ENCODE results near the gene COL1A1.

Gene COL1A1

GRCh38 chr17:50181591-50182560, 19.6 kb downstream of the COL1A1 start:
- TF ChIP-seq CTCF (IDR thresholded peaks at IDR 0.05; ENCODE audit: insufficient read depth, low read length): no peak
- no peak for TF ChIP-seq POLR2AphosphoS5 (IDR thresholded peaks at IDR 0.05; ENCODE audit: low read depth)
- no peak for TF ChIP-seq SPI1 (IDR thresholded peaks at IDR 0.05; ENCODE audit: borderline replicate concordance, low read depth)
- TF ChIP-seq REST (IDR thresholded peaks at IDR 0.05; ENCODE audit: insufficient replicate concordance, low read depth): no peak
- TF ChIP-seq GABPA (IDR thresholded peaks at IDR 0.05; ENCODE audit: low read depth): no peak
- no peak overlapping the region for H3K27ac ChIP-seq (replicated peaks)
- no peaks in the 10 kb centered on the region for H3K27me3 ChIP-seq (ENCODE audit: insufficient read depth, poor library complexity, severe bottlenecking)
- no peak for DNase-seq (ENCODE audit: low read depth in 1 of 2, low spot score in 1 of 2)
- H3K4me3 ChIP-seq (replicated peaks; ENCODE audit: insufficient read depth, low read length): no peak overlapping the region

- H3K27ac ChIP-seq (replicated peaks): no peak overlapping the region
- H3K27me3 ChIP-seq (ENCODE audit: insufficient read depth, poor library complexity, severe bottlenecking): no peaks in the 10 kb centered on the region
- DNase-seq (ENCODE audit: low read depth in 1 of 2, low spot score in 1 of 2): no peak
- no peak for TF ChIP-seq REST (IDR thresholded peaks at IDR 0.05; ENCODE audit: insufficient replicate concordance, low read depth)
- TF ChIP-seq GABPA (IDR thresholded peaks at IDR 0.05; ENCODE audit: low read depth): no peak
- no peak for TF ChIP-seq POLR2AphosphoS5 (IDR thresholded peaks at IDR 0.05; ENCODE audit: low read depth)
- no peak for TF ChIP-seq CTCF (IDR thresholded peaks at IDR 0.05; ENCODE audit: insufficient read depth, low read length)
- no peak for TF ChIP-seq SPI1 (IDR thresholded peaks at IDR 0.05; ENCODE audit: borderline replicate concordance, low read depth)
- H3K4me3 ChIP-seq (replicated peaks; ENCODE audit: insufficient read depth, low read length): no peak overlapping the region
Observed at GRCh38 chr17:50181144-50181543, 20.3 kb downstream of the COL1A1 start.

- no peak for TF ChIP-seq GABPA (IDR thresholded peaks at IDR 0.05; ENCODE audit: low read depth)
- TF ChIP-seq CTCF (IDR thresholded peaks at IDR 0.05; ENCODE audit: insufficient read depth, low read length): no peak
- TF ChIP-seq POLR2AphosphoS5 (IDR thresholded peaks at IDR 0.05; ENCODE audit: low read depth): no peak
- TF ChIP-seq SPI1 (IDR thresholded peaks at IDR 0.05; ENCODE audit: borderline replicate concordance, low read depth): no peak
- no peak for TF ChIP-seq REST (IDR thresholded peaks at IDR 0.05; ENCODE audit: insufficient replicate concordance, low read depth)
- DNase-seq (ENCODE audit: low read depth in 1 of 2, low spot score in 1 of 2): no peak
- no peaks in the 10 kb centered on the region for H3K27me3 ChIP-seq (ENCODE audit: insufficient read depth, poor library complexity, severe bottlenecking)
- no peak overlapping the region for H3K4me3 ChIP-seq (replicated peaks; ENCODE audit: insufficient read depth, low read length)
- no peak overlapping the region for H3K27ac ChIP-seq (replicated peaks)
Observed at GRCh38 chr17:50180620-50181019, 20.8 kb downstream of the COL1A1 start.

Data from HL-60 (cell line).